NCI-H524 (cell line): Measurements from ENCODE around the gene APLN.

Experiments used
- DNase-seq, 2 experiments: peaks; one replicate each; lab custom pipeline; 2025; lab: John Stamatoyannopoulos, UW

Gene APLN

DNA sequence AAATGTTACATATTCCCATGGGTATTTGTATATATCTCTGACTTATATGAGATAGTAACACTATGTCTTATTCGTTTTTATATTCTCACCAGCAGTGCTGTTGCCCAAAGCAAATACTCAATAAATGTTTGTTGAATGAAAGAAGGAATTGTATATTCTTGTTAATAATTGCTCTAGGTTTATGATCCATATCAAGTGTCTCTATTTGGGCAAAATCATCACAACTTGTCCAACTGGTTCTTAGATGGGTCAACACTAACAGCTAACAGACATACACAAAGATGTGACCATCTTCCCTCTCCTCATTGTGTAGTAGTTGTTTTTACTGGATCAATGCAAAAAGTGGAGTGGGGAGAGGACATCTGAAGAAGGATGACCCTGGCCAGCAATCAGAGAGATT lies 6.6 kb upstream of the APLN start:
- DNase-seq, result no peak

DNA sequence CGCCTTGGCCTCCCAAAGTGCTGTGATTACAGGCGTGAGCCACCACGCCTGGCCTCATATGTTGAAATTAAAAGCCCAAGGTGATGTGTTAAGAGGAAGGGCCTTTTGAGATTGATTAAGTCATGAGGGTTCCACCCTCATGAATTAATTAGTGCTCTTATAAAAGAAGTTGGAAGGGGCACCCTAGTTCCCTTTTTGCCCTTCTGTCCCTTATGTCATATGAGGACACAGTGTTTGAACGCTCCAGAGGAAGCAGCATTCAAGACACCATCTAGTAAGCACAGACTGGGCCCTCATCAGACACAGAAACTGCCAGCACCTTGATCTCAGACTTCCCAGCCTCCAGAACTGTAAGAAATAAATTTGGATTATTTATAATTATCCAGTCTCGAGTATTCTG lies 5.1 kb upstream of the APLN start:
- DNase-seq, result no peak

DNA sequence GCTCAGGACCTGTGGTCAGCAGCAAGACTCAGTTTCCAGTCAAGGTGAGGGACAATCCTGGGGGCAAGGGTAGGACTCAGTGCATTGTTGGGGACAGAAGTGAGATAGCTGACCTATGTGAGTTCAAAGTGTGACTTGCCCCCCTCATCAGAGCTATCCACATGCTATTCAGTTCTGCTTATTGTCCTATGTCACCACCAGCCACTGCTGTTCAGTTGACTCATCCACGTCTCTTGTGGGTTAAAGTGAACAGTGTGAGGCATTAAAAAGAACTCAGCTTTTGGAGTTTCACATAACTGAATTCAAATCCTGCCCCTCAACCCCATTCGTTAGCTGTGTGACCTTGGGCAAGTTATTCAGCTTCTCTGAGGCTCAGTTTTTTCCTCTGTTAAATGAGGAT lies 4.4 kb upstream of the APLN start:
- DNase-seq, result no peak

DNA sequence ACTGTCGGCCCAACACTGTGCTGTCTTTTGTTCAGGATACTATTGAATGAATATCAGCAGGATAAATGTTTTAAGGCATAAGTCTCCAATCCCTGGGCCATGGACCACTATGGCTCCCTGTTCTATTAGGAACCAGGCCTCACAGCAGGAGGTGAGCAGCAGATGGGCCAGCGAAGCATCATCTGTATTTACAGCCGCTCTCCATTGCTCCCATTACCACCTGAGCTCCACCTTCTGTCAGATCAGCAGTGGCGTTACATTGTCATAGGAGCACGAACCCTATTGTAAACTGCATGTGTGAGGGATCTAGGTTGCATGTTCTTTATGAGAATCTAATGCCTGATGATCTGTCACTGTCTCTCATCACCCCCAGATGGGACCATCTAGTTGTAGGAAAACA lies 3.7 kb upstream of the APLN start:
- DNase-seq, result no peak

DNA sequence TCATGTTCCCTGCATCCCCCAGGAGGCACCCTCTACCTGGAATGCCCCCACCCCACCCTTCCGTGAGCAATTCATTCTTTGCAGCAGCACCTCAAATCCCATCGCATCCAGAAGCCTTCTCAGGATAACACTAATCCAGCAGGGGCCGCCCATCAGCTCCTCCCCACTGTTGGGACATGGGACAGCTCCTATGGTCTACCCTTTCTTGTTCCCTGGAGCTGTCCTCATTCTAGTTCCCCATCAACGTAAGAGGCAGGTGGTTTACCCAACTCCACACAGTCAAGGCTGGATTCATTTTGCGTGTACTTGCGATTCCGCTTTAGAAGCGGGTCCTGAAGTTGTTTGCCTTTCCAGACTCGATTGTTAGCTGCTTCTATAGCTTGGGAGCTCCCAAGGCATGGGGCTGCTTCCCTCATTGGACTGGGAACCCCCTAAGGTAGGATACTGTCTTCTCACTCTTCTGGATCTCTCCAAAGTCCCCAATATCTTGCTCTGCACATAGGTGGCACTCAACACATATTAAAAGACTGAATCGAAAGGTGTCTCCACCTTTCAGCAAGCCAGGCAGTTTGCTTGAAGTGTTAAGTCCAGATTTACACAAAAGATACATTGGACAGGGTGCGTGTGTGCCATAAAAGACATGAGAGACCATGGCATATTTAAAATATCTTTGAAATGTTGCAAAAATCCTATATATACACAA lies 942 bp upstream of the APLN start:
- DNase-seq, result peak; percentile 4 to 35

DNA sequence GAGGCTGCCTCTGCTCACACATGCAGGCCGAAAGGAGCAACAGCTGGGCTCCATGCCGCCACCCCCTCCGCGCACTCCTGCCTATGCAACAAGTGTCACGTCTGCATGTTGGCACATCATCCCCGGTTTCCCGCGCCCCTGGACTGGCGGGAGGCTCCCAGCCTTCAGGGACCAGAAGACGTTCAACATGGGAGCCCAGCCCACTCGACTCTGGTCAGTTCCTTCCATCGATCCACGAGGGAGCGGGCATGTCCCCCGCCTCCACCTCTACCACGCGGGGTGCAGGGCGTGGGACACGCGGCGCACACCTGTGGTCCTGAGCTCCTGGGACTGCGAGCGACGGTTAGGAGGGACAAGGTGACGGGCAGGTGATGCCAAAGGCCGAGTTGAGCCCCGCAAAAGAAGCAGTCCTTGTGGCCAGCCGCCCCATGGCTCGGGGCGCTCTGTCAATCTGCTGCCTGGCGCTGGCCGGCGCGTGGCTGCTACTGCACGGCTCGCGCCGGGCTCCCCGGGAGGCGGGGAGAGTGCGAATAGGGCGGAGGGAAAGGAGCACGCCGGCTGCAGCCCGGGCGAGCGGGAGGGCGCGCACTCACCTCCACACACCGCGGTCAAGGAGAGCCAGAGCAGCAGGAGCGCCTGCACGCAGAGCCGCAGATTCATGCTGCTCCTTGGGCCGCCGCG lies 645 bp downstream of the APLN start:
- peak; percentile 26 to 57 for DNase-seq

DNA sequence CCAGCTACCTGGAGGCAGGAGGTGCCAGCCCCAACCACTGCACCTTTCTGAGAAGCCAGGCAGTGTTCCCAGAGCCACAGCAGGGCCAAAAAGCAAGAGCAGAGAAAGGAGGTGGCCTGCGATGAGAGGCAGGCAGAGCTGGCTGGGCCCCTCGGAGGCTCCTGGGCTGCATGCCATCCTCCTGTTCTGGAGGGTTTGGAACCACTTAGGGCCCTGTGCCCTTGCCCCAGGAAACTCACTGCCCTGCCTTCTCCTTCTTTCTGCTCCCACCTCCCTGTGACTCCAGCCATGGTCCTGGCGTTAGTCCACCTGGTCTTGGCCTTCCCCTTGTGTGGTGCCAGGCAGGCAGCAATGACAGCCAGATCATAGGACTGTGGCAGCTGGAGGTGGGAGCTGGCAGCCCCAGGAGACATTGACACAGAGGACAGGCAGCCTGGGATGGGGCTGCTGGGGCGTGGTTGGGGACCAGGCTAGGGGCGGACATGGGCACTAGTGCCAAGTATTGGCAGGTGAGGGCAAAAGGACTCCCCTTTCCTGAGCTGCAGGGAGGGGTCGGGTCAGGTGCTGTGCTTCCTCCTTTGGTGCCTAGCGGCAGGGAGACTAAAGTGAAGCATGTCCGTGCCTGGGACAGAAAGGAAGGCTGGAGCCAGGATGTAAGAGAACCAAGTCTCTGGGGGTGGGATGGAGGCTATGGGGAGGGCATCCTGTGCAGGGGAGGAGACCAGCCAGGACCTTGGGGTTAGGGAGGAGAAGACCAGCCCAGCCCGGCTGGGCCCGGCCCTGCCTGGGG lies 1.4 kb downstream of the APLN start:
- no peak for DNase-seq

DNA sequence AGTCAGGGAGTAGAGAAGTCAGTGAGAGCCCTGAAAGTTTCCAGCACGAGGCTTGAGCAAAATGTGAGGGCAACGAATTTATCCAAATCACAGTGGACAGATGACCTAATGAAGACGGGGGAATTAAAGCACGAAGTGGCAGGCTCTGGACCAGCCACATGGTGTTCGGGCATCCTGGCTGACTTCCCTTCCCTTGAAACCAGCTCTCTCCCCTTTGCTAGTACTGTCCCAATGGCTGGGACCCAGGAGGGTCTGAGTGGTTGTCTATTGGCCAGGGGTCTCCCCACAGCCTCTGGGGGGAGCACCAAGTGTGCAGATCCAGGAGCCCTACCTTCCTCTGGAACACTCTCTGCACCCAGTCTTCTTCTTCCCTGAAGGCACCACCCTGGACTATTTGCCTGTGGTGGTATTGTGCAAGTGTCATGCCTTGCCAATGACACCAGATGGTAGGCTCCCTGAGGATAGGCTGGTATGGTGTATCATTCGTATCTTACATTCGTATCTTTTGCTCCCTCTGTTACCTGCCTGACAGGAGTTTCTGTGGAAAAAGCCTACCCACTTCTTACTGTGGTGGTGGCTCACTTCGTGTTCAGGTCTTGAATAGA lies 2.1 kb downstream of the APLN start:
- DNase-seq, result no peak

DNA sequence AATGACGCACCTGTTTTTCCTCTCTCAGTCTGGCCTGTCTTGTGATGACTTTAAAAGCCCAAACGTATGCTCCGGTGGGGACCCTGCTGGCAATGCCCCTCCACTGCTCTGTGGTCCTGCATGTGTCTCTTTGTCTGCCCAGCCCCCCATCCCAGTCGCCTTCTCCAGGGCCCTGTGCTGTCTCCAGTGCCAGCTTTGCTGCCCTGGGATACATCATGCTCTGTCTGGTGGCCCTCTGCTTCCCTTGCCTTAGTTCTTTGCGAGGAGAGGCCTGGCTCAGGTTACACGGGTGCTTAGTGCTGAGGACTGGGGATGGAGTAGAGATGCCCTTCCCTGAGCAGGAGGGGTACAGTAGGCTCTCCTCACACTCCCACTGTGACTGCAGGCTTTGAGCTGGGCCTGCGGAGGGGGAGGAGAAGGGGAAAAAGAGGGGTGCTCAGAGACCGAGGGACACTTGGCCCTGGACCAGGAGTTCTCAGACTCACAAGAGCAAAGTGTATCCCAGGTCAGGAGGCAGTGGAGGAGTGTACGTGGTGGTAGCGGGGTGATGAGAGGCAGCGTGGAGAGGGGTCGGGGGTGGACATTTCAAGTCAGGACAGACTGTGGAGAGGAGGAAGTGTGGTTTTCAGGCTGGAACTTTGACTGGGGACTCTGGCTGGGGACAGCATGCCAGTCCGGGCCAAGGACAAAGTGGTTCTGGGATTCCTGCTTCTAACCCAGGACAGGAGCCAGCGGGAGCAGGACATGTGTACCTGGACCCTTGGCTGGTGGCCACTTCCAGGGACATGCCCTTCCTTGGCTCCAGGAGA lies 2.8 kb downstream of the APLN start:
- DNase-seq, result peak in 1 of 2 experiments; percentile 17

DNA sequence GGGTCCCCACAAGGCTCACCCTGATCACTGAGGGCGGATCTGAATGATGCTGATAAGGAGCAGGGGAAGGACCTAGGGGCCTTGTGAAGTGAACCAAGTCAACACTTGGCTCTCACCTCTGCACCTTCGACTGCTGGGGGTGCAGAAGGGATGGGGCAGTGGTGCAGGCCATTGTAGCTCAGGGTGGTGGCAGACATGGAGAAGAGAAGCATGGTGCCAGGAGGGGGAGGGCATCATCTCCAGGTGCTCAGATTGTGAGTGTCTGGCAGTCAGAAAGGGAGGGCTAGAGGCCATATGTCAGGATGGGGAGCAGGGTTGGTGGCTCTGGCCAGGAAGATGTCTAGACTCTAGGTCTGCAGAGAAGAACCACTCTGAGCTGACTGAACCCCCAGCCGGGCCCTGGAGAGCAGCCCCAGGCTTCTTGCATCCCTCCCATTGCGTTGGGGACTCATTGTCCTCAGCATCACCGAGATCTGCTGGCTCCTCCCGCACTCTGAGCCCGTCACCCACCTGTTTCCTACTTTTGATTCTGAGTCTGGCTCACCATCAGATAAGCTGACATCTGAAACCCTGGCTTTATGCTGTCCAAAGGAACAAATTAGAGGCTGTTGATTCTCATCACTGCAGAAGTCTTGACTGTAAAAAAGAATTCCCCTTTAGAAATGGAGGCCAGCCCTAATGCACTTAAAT lies 3.8 kb downstream of the APLN start:
- DNase-seq, result peak in 1 of 2 experiments; percentile 39

DNA sequence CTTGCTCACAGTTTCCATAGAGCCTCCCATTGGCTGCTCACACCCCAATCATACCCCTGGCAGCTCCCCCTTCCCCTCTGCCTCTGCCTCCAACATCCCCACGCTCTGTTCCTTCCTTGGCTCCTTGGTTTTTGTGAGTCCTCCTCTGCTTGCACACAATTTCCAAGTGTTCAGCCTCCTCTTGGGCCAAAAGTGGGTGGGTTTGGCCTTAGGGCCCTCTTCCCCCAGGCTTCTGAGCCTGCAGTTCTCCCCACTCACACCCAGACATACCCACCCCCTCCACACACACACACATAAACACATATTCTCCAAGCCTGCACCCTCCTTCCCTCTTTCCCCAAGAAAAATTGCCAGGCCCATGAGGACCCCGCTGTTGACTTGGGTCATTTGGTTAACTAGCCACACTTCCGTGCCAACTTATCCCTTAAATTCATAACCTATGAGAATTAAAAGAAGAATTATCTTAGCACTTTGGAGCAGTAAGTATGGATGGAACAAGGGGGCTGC lies 4.5 kb downstream of the APLN start:
- no peak for DNase-seq

DNA sequence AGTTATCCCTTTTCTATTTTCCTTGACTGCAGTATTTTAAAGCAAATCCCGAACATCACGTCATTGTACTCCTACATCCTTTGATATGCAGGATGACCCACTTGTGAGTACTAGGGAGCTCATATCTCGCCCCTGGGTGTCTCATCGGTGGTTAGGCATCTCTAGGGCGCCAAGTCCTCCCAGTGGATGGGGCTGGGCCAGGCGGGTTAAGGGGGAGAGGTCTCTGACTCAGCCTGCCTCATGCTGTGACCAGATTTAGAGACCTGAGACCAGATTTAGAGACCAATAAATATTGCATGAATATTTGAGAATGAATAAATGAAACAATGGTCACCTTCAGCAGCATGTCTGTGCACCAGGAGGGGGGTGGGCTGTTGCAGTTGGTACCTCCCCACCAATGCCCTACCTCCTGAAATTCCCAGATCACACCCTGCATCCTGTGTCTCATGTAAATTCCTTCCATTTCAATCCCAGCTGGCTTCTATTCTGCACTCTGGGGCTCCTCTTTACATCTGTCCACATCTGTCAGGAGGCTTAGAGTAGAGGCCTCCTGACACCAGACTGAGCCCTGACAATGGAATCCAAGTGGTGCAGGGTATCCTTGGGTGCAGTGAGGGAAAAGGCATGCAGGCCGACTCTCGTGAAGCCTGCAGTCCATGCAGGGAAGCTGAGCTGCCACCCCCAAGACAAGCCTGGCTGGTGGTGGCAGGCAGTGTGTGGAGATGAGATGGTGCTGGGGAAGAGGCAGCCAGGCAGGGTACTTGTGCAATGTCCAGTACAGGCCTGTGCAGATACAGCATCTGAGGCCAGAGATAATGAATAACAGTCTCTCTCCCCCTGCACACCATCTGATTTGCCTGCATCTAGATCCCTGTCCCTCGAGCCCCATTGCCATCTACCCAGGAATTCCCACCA lies 5.2 kb downstream of the APLN start:
- no peak for DNase-seq

DNA sequence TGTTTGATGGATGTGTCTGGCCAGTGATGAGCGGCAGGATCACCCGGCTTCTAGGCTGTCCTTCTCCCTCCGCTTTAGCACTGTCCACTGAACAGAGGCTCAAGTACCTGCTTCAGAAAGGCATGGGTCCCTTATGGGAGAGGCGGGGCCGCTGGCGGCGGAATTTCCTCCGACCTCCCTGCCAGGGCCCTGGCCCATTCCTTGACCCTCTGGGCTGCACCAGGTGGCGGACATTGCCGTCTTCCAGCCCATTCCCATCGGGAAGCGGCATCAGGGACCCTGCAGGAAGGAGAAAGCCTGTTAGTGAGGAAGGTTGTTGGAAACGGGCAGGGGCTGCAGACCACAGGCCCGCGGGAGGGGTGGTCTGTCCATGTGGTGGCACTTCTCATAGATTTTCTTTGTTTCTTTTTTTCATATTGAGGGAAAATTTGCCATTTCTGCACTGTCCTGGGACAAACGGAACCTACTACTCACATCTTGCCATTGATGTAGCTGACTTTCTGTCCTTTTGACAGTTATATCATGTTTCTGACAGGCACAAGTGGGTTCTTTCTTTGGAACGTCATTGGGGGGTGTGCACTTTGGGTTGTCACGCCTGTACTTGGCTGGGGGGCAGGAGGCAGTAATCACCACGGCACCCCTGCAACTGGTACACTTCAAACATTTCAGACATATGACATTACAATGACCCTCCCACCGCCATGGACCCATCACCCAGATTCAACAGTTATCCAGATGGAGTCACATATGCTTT lies 6.1 kb downstream of the APLN start:
- no peak for DNase-seq

DNA sequence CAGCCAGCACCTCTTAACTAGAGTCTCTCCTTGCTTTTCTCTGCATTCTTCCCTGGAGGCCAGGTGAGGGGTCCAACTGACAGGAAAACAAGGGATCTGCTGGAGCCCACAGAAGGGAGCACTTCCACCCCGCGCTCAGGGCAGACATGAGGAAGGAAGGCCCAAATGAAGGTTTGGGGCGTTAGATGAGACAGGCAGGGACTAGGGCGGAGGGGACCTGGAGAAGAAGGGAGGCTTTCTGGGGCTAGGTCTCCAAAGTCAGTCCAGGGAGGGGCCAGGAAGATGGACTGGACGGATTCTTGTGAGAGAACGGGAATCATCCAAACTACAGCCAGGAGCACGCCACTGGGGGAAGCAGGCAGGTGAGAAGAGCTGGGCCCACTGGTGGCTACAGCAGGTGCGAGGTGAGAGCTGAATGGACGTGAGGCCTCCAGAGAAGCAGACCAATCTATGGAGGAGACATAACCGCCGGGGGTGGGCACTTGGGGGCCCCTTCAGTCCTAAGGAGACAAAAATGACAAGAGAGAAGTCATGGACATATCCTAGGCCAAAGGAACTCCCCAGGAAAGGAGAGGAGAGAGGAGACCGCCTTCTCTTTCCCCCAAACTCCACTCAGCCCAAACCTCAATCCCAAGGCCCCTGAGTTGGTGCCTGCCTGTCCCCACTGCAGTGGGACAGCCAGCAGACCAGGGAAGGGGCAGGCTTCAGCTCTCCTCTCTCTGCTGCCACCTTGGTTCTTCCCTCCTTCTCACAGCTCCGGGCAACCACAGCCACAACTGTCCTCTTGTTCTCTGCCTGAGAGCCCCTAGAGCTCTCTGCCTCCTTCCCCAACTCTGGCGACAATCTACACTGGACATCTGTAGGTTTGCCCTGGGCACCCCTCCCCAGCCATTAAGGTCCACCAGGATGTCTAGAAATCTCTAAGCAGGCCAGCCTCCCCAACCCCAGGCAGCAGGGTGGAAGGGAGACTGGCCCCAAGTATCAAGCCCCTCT lies 7.0 kb downstream of the APLN start:
- no peak for DNase-seq

DNA sequence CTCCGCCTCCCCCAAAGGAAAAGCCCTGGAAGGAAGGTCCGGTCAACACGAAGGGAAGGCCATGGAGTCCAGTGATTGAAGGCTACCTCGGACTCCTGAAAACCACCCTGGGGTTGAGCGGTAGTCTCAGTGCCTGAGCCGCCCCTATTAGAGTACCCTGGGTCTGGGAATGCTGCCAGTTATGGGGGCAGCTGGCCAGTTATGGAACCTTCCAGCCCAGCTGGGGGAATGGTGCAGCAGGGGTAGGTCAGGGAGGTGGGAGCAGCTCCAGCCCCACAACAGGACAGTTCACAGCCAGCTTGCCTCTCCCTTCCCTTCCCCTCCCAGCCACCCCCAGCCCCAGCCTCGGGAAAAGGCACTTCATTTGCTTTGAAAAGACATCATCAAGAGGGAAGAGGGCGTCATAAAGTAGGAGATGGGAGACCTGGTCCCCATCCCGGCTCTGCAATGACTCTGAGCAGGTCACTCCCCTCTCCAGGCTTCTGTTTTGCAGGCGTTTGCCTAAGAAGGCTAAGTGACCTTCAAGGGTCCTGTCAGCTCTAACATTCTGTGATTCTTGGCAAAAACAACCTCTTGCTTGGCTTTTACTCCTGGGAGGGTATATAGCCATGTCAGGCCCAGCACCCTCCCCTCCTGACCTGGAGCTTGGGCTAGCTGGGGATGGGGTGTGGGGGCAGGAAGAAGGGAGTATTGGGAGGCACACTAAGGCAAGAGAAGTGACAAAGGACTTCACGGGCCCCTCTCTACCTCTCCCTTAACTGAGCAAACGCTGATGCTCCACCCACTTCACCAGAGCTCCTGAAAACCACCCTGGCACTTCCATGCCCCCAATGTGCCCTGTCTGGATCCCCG lies 8.0 kb downstream of the APLN start:
- no peak for DNase-seq

DNA sequence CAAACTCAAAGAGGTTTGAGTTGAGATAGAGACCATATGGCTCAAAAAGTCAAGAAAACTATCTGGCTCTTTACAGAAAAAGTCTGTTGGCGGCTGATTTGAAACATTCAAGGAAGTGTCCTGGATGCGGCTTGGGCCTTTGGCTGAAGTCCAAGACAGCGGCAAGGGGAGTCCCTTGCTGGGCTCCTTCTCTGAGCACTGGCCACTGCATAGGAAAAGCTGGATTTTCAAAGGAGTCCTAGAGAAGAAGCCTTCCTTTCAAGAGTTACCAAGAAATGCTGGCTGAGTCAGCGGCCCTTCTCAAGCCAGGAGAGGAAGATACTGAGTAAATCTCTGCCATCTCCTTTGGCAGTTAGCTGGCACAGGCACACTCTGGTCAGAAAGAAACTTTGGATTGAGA lies 12.1 kb downstream of the APLN start:
- DNase-seq, result no peak

DNA sequence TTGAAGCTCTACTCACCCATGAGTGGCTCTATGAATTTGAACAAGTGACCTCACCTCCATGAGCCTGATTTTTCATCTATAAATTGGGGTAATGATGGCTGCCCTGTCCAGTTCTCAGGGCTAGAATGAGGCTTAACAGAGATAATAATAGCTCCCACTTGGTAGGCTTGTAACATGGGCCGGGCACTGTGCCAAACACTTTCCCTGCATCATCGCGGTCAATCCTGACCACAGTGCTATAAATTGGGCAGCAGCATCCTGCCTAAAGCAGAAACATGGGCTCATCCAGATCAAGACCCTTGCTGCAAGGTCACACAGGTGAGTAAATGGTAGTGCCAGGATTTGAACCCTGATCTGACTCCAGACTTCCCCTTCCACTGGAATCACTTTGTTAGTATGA lies 12.8 kb downstream of the APLN start:
- no peak for DNase-seq
